Chondrocyte (in vitro differentiated cells): ENCODE measurements around the gene TMEM125. TPM values are rescaled to one million over a fixed set of nuclear protein-coding genes. Genes with fewer than 3 reads are reported as not detected.

Experiments
- DNase-seq: peaks from one replicate; pipeline ENCODE4 v3.0.0; 2021; ENCODE audit warnings: mixed read lengths, low spot score
- H3K27ac Mint-ChIP-seq: one replicate; pipeline ENCODE4 v1.8.0; 2021; ENCODE audit warnings: mild to moderate bottlenecking, moderate library complexity, mixed read lengths; ENCODE audit not compliant: unreplicated experiment
- H3K27me3 Mint-ChIP-seq: 2 replicates; pipeline ENCODE4 v1.8.0; 2021; ENCODE audit warnings: low read depth, mixed read lengths
- H3K36me3 Mint-ChIP-seq: 2 replicates; pipeline ENCODE4 v1.8.0; 2021; ENCODE audit warnings: low read depth, mixed read lengths
- H3K4me1 Mint-ChIP-seq: 2 replicates; pipeline ENCODE4 v1.8.0; 2021; ENCODE audit warnings: low read depth, mild to moderate bottlenecking, mixed read lengths
- H3K4me3 Mint-ChIP-seq: one replicate; pipeline ENCODE4 v1.8.0; 2021; ENCODE audit warnings: mild to moderate bottlenecking, moderate library complexity, mixed read lengths; ENCODE audit not compliant: unreplicated experiment
- H3K9me3 Mint-ChIP-seq: 2 replicates; pipeline ENCODE4 v1.8.0; 2021; ENCODE audit warnings: low read depth, mixed read lengths
- CTCF ChIP-seq: fragments of 200-600 bp; sonication (generic); IDR thresholded peaks from 2 replicates; pipeline ENCODE4 v1.5.0; 2021; ENCODE audit warnings: antibody characterized with exemption, mild to moderate bottlenecking, moderate library complexity
- total RNA-seq: library from RNA; stranded (reverse); gene quantifications from 3 replicates; pipeline ENCODE4 v1.2.1, GENCODE V29; 2021

TMEM125 gene
- total RNA-seq, 1 donor from 2014 or later, result not detected

- Mint-ChIP-seq H3K36me3 (no peaks in the 10 kb centered on the region), H3K4me1 (peaks cover 24% of the 10 kb centered on the region), H3K27ac (no peak overlapping the region), H3K27me3 (no peaks in the 10 kb centered on the region), H3K9me3 (no peaks in the 10 kb centered on the region), H3K4me3 (no peak overlapping the region)
- DNase-seq, result no peak
- TF ChIP-seq CTCF, result no peak
Measured at GRCh38 chr1:43234267-43234666, 35.5 kb upstream of the TMEM125 start.

DNA sequence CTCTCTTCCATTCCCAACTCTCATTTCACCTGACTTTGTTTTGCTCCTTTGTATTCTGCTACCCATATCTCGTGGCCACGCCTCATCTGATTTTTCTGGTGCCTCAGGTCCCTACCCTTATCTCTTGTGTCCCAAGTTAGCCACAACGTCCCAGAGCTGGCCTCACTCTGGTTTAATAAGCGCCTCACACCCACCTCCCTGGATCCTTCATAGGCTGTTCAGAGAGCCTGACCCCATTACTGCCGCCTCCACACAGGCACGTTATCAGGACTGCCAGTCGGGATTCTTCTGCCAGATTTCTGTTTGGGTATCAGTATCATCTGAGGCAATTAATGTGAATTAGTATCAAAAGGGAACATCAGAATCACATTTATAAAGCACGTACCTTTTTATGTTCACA is 34.7 kb upstream of the TMEM125 start:
- DNase-seq, result no peak
- Mint-ChIP-seq H3K9me3 (no peaks in the 10 kb centered on the region), H3K27me3 (no peaks in the 10 kb centered on the region), H3K27ac (no peak overlapping the region), H3K4me1 (peaks cover 24% of the 10 kb centered on the region), H3K4me3 (no peak overlapping the region), H3K36me3 (no peaks in the 10 kb centered on the region)
- TF ChIP-seq CTCF, result no peak

GRCh38 chr1:43235451-43236121 is 34.2 kb upstream of the TMEM125 start:
- Mint-ChIP-seq H3K4me1 (peaks cover 24% of the 10 kb centered on the region), H3K27me3 (no peaks in the 10 kb centered on the region), H3K27ac (no peak overlapping the region), H3K9me3 (no peaks in the 10 kb centered on the region), H3K36me3 (peaks cover 2% of the 10 kb centered on the region), H3K4me3 (no peak overlapping the region)
- DNase-seq, result no peak
- no peak for TF ChIP-seq CTCF

GRCh38 chr1:43237121-43237520 is 32.7 kb upstream of the TMEM125 start:
- H3K4me3 Mint-ChIP-seq, result no peak overlapping the region
- H3K9me3 Mint-ChIP-seq, result no peaks in the 10 kb centered on the region
- no peak for DNase-seq
- no peaks in the 10 kb centered on the region for H3K27me3 Mint-ChIP-seq
- no peak overlapping the region for H3K27ac Mint-ChIP-seq
- H3K4me1 Mint-ChIP-seq, result peaks cover 22% of the 10 kb centered on the region
- peaks cover 2% of the 10 kb centered on the region for H3K36me3 Mint-ChIP-seq
- TF ChIP-seq CTCF, result no peak

DNA sequence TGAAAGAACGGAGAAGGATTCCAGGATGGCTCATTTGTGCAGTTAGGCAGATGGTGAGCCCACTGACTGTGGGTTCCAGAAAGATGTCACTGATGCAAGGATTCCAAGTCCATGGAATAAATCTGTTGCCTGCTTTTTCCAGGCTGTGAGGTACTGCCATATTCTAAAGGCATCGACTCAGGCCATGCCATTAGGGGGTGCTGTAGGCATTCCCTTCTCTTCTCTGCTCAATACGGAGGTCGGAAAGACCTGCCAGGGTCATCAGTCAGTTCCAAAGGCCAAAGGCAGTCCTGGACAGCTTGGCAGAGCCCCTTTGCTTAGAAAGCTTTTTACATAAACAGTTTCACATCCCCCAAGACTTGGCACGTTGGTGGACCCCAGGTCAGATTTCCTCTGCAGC is 31.7 kb upstream of the TMEM125 start:
- Mint-ChIP-seq H3K9me3 (no peaks in the 10 kb centered on the region), H3K4me3 (no peak overlapping the region), H3K36me3 (peaks cover 2% of the 10 kb centered on the region), H3K27ac (no peak overlapping the region), H3K4me1 (peaks cover 13% of the 10 kb centered on the region), H3K27me3 (no peaks in the 10 kb centered on the region)
- TF ChIP-seq CTCF, result peak; percentile 83
- DNase-seq, result no peak
